Activated gamma-delta T cell treated with Interleukin-2 at 50 U/mL for 16 hours (primary cell): ENCODE measurements around the gene TAC4.
"Not testable (repeated sequence)": the region's sequence is repeated elsewhere in the genome, so short reads cannot be mapped to it uniquely, and the experiment has no call there.

Experiments used
- DNase-seq: peaks from one replicate; pipeline ENCODE4 v3.0.0-alpha.2; 2020

The TAC4 gene

DNA sequence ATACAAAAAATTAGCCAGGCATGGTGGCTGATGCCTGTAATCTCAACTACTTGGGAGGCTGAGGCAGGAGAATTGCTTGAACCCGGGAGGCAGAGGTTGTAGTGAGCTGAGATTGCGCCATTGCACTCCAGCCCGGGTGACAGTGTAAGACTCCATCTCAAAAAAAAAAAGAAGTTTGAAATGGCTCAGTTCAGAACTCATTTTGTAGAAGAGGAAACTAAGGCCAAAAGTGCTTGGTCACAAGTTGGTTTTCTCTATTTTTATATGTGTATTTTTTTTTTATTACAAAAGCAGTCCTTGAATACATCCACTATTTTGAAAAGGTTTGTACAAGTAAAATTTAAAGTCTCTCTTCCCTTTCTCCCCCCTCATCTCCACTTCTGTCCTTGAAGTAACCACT lies 5.5 kb downstream of the TAC4 start:
- DNase-seq = no peak

DNA sequence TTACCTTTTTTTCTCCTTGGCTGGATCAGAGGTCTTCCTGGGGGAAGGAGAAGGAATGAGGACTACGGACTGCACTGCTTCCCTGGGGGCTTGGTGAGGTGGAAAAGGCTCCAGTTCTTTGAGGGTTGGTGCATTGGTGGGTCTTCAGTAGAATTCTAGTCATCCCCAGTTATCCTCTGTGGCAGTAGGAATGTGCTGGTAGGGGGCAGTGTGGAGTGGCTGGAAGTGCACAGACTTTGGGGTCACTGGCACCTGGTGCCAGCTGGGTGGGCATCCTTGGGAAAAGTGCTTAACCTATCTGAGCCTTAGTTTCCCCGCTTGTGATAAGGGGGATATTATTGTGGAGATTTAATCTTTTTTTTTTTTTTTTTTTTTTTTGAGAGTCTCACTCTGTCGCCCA lies 6.3 kb downstream of the TAC4 start:
- no peak for DNase-seq

DNA sequence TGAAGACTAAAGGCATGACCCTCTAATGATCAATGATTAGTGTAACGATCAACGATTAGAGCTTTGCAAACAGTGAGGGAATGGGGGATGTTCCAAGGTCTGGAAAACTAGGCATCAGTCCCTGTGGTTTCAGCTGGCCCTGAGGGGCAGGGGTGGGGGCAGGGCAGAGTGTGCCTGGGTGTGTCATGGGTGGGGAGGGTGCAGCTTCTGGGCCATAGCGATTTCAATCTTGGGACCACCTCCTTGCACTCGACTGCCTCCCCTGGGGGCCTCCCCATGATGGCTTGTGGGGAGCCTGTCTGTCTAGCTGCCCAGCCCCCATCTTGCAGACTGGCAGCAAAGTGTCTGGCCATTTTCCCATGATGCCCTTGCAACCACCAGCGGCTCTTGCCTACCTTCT lies 8.4 kb downstream of the TAC4 start:
- DNase-seq = no peak

DNA sequence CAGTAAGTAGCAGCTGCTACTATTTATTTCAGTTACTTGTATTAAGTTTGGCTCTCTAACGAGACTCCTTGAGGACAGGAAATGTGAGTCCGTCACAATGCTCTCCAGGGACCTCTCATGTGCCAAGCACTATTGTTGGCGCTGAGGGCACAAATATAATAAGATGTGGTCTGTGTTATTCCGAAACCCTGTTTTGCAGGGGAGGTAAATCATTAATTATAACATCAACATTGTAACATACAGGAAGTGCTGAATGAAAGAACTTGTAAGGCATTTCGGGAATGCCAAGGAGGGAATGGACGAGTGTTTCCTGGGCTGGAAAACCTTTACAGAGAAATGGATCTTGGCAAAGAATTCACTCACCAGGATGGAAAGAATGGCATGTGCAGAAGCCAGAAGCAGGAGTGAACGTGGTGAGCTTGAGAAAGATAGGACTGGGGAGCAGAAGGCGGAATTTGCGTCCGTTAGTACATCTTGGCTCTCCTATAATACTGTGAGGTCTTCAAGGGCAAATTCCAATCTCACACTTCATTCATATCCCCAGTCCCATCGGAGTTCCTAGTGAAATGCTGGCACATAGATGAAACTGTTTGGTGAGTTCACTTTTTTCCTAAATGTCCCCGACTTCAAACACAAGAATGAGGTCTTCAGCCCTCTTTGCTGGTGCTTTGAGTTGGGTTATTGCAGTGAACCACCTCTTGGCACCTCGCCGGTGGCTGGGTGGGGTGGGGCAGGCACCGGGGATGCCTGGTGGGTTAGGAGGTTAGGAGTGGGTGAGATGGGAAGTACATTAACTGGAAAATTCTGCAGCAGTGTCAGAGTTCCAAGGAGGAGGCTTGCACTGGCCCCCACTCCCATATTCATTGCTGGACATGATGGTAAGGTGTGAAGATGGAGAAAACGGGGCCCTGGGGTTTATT lies 11.5 kb downstream of the TAC4 start:
- DNase-seq = no peak

GRCh38 chr17:49835472-49835871 lies 12.4 kb downstream of the TAC4 start:
- DNase-seq = no peak

GRCh38 chr17:49834118-49834743 lies 13.6 kb downstream of the TAC4 start:
- no peak for DNase-seq

DNA sequence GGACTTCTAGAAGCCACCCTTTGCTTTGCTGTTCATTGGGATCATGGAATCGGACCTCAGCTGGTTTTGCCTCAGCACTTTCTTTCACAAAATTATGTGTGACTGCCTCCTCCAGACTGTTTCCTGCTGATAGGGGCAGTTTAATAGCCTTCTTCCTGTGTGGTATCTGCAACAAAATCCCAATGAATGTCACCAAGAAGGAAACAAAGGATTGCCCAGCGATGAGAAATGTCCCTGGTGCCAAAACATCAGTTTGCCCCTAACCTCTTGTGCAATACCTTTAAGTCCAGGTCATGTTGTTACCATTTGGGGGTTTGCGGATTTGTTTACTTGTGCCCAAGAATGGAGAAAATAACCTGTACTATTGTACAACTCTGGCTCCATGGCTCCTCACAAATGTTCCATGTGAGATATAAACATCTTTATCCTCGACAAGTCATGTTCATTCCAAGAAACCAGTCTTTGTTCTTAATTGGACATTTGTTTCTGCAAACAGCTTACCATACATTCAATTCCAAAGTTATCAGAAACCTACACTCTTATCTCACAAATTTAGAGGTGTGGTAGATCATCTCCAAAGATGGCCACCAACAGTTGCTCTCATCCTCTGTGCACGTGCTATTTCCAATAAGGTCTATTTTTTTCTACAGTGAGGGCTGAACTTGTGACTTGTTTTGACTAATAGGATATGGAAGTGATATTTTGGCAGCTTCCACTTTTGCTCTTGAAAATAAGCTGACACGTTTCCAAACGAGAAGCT lies 14.8 kb downstream of the TAC4 start:
- DNase-seq = no peak

GRCh38 chr17:49830605-49831004 lies 17.3 kb downstream of the TAC4 start:
- no peak for DNase-seq

DNA sequence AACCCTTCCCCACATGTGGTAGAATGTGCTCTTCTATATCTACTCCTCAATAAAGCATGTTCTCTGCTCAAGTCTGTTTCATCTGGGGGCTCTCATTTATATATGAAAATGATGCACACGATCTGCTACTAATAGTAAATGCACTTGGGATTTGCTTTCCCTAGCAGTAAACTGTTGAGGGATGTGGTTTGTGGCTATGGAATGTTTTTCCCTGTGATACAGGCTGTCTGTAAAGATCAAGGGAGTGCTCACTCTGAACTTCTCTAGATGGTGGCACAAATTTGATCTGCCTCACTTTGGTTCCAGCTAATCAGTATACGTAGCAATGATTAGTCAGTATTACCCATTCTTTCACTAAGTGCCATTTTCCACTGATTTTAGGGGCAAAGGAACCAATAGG lies 18.8 kb downstream of the TAC4 start:
- no peak for DNase-seq

DNA sequence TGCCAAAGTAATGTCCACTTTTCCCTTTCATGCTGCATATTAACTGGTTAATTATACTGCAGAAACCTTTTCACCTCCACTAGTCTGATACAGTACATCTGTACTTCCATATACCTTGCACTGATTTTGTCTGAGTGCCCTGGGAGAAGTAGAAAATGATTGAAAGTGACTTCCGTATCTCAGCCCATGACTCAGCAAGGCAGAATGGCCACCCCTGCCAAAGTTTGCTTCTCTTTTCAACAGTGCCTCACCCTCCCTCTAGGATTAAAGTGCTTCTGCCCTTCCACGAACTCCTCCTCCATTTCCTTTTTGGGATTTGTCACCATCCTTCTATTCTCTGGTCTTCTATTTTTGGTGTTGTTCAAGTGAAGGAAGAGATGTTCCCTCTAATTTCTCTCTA lies 19.5 kb downstream of the TAC4 start:
- DNase-seq = not testable (repeated sequence)

- DNase-seq = no peak
Measured at GRCh38 chr17:49825645-49826044, 22.2 kb downstream of the TAC4 start.

GRCh38 chr17:49823614-49824013 lies 24.3 kb downstream of the TAC4 start:
- no peak for DNase-seq

GRCh38 chr17:49822829-49823228 lies 25.0 kb downstream of the TAC4 start:
- DNase-seq = no peak

DNA sequence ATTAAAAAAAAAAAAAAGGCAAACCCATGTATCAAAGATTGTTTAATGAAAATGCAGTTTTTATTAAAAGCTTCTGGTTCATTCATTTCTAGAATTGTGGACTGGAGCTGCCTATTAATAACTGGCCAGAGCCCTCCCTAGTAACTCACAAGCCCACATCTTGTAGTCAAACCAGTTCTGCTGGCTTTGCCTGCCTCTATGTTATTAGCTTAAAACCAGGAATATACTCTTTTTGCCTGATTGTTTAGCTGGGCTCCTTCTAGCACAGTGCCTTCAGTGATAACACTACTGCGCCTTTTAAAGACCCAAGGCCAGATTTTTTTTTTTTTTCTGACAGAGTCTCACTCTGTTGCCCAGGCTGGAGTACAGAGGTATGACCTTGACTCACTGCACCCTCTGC lies 26.0 kb downstream of the TAC4 start:
- no peak for DNase-seq

- no peak for DNase-seq
Measured at GRCh38 chr17:49821466-49821865, 26.4 kb downstream of the TAC4 start.

- DNase-seq = no peak
Measured at GRCh38 chr17:49820773-49821172, 27.1 kb downstream of the TAC4 start.

DNA sequence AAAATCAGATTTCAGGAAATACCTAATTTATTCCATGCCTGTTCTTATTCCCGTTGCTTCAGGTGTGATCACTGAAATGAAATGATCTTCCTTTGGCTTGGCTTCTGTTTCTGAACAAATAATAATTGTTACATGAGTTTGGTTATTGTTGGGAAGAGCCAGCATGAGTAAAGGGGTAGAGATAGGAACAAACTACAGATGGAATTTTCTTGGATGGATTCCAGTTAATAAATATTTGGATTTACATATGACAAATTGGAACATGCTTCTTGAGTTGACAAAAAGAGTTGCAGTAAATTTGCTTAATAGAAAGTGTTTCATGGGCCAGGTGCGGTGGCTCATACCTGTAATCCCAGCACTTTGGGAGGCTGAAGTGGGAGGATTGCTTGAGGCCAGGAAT lies 28.2 kb downstream of the TAC4 start:
- DNase-seq = no peak

DNA sequence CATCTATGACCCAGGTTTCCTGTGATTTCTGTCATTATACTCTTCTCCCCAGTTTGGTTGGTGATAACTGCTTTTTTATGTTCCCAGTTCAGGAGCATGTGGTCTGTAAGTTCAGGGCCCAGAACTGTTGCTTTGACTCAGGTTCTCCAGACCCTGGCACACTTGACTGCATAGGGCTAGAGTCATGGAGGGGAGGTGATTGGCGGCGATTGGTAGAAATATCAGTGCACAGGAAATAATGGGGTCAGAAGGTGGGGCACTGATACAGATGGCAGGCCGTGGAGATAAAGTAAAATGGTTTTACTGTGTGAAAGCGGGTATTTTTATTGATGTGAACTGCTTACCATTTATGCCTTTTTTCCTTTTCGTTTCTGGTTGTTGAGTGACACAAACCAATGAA lies 28.7 kb downstream of the TAC4 start:
- DNase-seq = no peak

GRCh38 chr17:49817993-49818392 lies 29.9 kb downstream of the TAC4 start:
- DNase-seq = peak; percentile 64

GRCh38 chr17:49815761-49816281 lies 32.0 kb downstream of the TAC4 start:
- no peak for DNase-seq

GRCh38 chr17:49814781-49815529 lies 32.9 kb downstream of the TAC4 start:
- DNase-seq = no peak

DNA sequence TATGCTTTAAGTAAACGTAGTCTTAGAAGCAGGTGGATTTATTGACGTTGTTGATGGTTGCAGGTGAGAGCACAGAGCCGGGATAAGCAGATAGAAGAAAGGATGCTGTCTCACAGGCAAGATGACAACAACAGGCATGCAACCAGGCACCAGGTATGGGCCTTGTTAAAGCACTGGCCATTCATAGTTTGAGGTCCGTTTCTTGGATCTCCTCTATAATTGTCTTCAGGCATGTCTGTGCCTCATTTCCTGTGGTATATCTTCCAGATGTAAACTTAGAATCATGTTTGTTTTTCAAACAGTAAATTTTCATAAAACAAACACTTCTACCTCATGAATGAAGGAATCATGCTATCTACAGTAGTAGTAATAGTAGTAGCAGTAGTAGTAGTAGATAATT lies 38.8 kb downstream of the TAC4 start:
- no peak for DNase-seq

DNA sequence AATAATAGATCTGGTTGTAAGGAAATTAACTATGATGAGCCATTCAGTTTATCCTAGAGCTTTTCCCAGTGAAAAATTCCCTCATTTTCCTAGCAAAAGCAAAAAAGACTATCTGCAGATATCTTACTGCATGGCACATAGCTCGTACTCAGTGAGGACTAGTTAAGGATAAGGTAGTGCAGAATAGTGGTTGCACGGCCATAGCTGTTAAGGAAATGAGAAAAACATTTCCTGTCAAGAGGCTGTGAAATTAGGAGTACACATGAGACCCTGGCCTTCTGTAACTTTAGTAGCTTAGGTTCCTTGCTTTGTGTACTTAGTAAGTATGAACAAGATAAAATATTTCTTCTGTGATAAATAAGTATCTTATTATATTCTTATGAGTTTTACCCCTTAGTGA lies 49.1 kb downstream of the TAC4 start:
- no peak for DNase-seq
